B cell (primary cell): ENCODE data around the gene PRKX. TPM values are rescaled to one million over a fixed set of nuclear protein-coding genes. Genes with fewer than 3 reads are reported as not detected.
A peak's percentile ranks its signal among the peaks of the same experiment; 100 is the strongest.

Source experiments
- ATAC-seq: fragments of 200-7000 bp; cut with Tn5 transposase; one replicate; pipeline ENCODE4 v1.10.0; 2021; ENCODE audit warnings: low read depth, mild to moderate bottlenecking, moderate number of reproducible peaks, moderate library complexity
- CTCF ChIA-PET: fragments of 350-600 bp; sonication (Branson Sonifier 250); formaldehyde crosslinking; loops from one replicate; lab custom pipeline; 2021; ENCODE audit warnings: antibody characterized with exemption, inconsistent platforms; lab: Charles Lee
- POLR2A ChIA-PET: fragments of 350-600 bp; sonication (Branson Sonifier 250); formaldehyde crosslinking; loops from one replicate; lab custom pipeline; 2021; ENCODE audit warnings: antibody characterized with exemption; lab: Charles Lee
- DNase-seq: peaks from one replicate; pipeline ENCODE4 v3.0.0; 2013
- H2AFZ ChIP-seq: 2 replicates; pipeline ENCODE4 v1.6.1; 2012; ENCODE audit warnings: mild to moderate bottlenecking, low read depth, low read length; ENCODE audit not compliant: insufficient read depth, poor library complexity, severe bottlenecking
- H3K27ac ChIP-seq, 2 donors: 1 replicate in 1 of 2; 2 replicates in 1 of 2; pipeline ENCODE4 v1.5.1; 2012 to 2013; ENCODE audit warnings: low read length in 2 of 2, mild to moderate bottlenecking in 2 of 2, moderate library complexity in 1 of 2
- H3K27me3 ChIP-seq, 4 experiments: fragments of 200-600 bp in 1 of 4; sonication (generic) in 1 of 4; replicated peaks in 1 of 4; 1 replicate in 2 of 4; 2 replicates in 2 of 4; pipeline versions ENCODE4 v1.6.1 to v1.7.0; 2013 to 2016; ENCODE audit warnings: low read length in 3 of 4, mild to moderate bottlenecking in 2 of 4, mixed read lengths in 1 of 4, moderate library complexity in 1 of 4; ENCODE audit not compliant: insufficient read depth in 4 of 4, control insufficient read depth in 3 of 4; ENCODE audit errors: control extremely low read depth in 1 of 4
- H3K36me3 ChIP-seq, 2 experiments: replicated peaks in 1 of 2; 1 replicate in 1 of 2; 2 replicates in 1 of 2; pipeline versions ENCODE4 v1.6.1 to v1.7.1; 2013; ENCODE audit warnings: low read length in 1 of 2; ENCODE audit not compliant: insufficient read depth in 2 of 2, control insufficient read depth in 1 of 2; ENCODE audit errors: control extremely low read depth in 1 of 2, extremely low read depth in 1 of 2
- H3K4me1 ChIP-seq, 2 donors: fragments of 200-600 bp in 1 of 2; sonication (generic) in 1 of 2; 1 replicate in 1 of 2; 2 replicates in 1 of 2; pipeline versions ENCODE4 v1.5.1 to v1.6.1; 2013 to 2017; ENCODE audit warnings: low read length in 2 of 2; ENCODE audit not compliant: control insufficient read depth in 2 of 2, insufficient read depth in 2 of 2
- H3K4me2 ChIP-seq: replicated peaks from 2 replicates; pipeline ENCODE3; 2012; ENCODE audit warnings: mild to moderate bottlenecking, low read depth, low read length; ENCODE audit not compliant: poor library complexity, severe bottlenecking
- H3K4me3 ChIP-seq, 5 experiments: fragments of 200-600 bp in 1 of 5; sonication (generic) in 1 of 5; 1 replicate in 3 of 5; 2 replicates in 2 of 5; pipeline versions ENCODE4 v1.5.1 to v1.7.0; 2011 to 2016; ENCODE audit warnings: low read length in 4 of 5, mild to moderate bottlenecking in 4 of 5, low read depth in 2 of 5, control low read depth in 1 of 5, moderate library complexity in 1 of 5; ENCODE audit not compliant: insufficient read depth in 1 of 5; ENCODE audit errors: control extremely low read depth in 1 of 5, extremely low read depth in 1 of 5
- H3K79me2 ChIP-seq: fragments of 200-600 bp; sonication (generic); one replicate; pipeline ENCODE4 v1.6.0; 2016; ENCODE audit warnings: low read length; ENCODE audit not compliant: control insufficient read depth, insufficient read depth
- H3K9ac ChIP-seq: fragments of 200-600 bp; sonication (generic); 2 replicates; pipeline ENCODE4 v1.6.1; 2017; ENCODE audit warnings: mild to moderate bottlenecking, low read length, moderate library complexity
- H3K9me3 ChIP-seq, 3 donors: one replicate each; pipeline versions ENCODE4 v1.6.1 to v1.7.1; 2013; ENCODE audit warnings: low read length in 2 of 3; ENCODE audit not compliant: control insufficient read depth in 2 of 3, insufficient read depth in 1 of 3; ENCODE audit errors: control extremely low read depth in 1 of 3
- H4K20me1 ChIP-seq: 2 replicates; pipeline ENCODE4 v1.6.0; 2012; ENCODE audit warnings: mild to moderate bottlenecking, low read length; ENCODE audit not compliant: insufficient read depth, control insufficient read depth, poor library complexity, severe bottlenecking
- H3K27ac Mint-ChIP-seq: one replicate; pipeline ENCODE4 v1.8.0; 2021; ENCODE audit warnings: mixed read lengths
- H3K27me3 Mint-ChIP-seq: one replicate; pipeline ENCODE4 v1.8.0; 2021; ENCODE audit warnings: mixed read lengths
- H3K4me1 Mint-ChIP-seq: one replicate; pipeline ENCODE4 v1.8.0; 2021; ENCODE audit warnings: mixed read lengths
- H3K4me3 Mint-ChIP-seq: one replicate; pipeline ENCODE4 v1.8.0; 2021; ENCODE audit warnings: mixed read lengths
- H3K9me3 Mint-ChIP-seq: one replicate; pipeline ENCODE4 v1.8.0; 2022; ENCODE audit warnings: mixed read lengths; ENCODE audit not compliant: insufficient read depth
- CTCF ChIP-seq: fragments of 200-600 bp; IDR thresholded peaks from one replicate; pipeline ENCODE4 v1.8.0; 2022; ENCODE audit warnings: antibody characterized with exemption, mild to moderate bottlenecking
- EZH2 ChIP-seq: IDR thresholded peaks from 2 replicates; pipeline ENCODE4 v1.6.1; 2012; ENCODE audit warnings: borderline replicate concordance, low read depth, mild to moderate bottlenecking, moderate library complexity, low read length; ENCODE audit not compliant: insufficient read depth, poor library complexity, severe bottlenecking
- WGBS: methylation state at CpG from one replicate; pipeline ENCODE4 v1.1.5; 2013; ENCODE audit warnings: missing lambda C conversion rate; ENCODE audit not compliant: insufficient coverage; 5-methylcytosine and 5-hydroxymethylcytosine counted together
- intact Hi-C: fragments of 100-400 bp; cut with micrococcal nuclease; formaldehyde crosslinking; loops from one replicate; pipeline ENCODE4 v1.10.0; 2022
- polyA plus RNA-seq: library from polyadenylated mRNA; depleted of rRNA; stranded (reverse); fragments of >200 nt; gene quantifications from 2 replicates; pipeline ENCODE4 v1.2.3, GENCODE V29; 2012
- total RNA-seq, 2 donors: library from RNA; stranded (reverse); fragments of 120-200 nt in 1 of 2; gene quantifications; 1 replicate in 1 of 2; 2 replicates in 1 of 2; pipeline versions ENCODE4 v1.2.3 to v1.2.4, GENCODE V29; 2013 to 2022

PRKX gene
- total and polyA plus RNA-seq, 2 donors (not counting 1 experiment from before 2014, with no cell fraction given) = 26.2 to 52.5 TPM

GRCh38 chrX:3639236-3639635 lies 74.2 kb downstream of the PRKX start:
- Histone ChIP-seq H3K4me2 (no peak overlapping the region), H3K36me3 (peaks cover 0 to 2% of the 10 kb centered on the region in 2 experiments), H3K79me2 (peaks cover 6% of the 10 kb centered on the region), H3K9me3 (peaks cover 0 to 5% (median 0%) of the 10 kb centered on the region in 3 donors), H3K9ac (no peak overlapping the region), H4K20me1 (no peaks in the 10 kb centered on the region), H2AFZ (no peak overlapping the region), H3K4me1 (no peaks in the 10 kb centered on the region), H3K27me3 (no peaks in the 10 kb centered on the region), H3K4me3 (no peak overlapping the region), H3K27ac (no peak overlapping the region)
- intact Hi-C loops = no loop called here
- ATAC-seq (no peak), DNase-seq (peak; percentile 20)
- peaks cover 2% of the 10 kb centered on the region for H3K4me1 Mint-ChIP-seq
- ChIA-PET POLR2A (no interaction called here), CTCF (no interaction called here)
- H3K27ac Mint-ChIP-seq = no peak overlapping the region
- no peaks in the 10 kb centered on the region for H3K9me3 Mint-ChIP-seq
- H3K27me3 Mint-ChIP-seq = no peaks in the 10 kb centered on the region
- no CpG with 5 or more reads among the region's 2 CpGs for WGBS
- no peak overlapping the region for H3K4me3 Mint-ChIP-seq
- TF ChIP-seq EZH2 = no peak
- TF ChIP-seq CTCF = no peak

GRCh38 chrX:3638280-3638873 lies 75.1 kb downstream of the PRKX start:
- no peaks in the 10 kb centered on the region for H3K9me3 Mint-ChIP-seq
- Histone ChIP-seq H3K4me1 (peaks cover 0 to 3% of the 10 kb centered on the region in 2 donors), H3K9me3 (peaks cover 0 to 2% (median 0%) of the 10 kb centered on the region in 3 donors), H4K20me1 (no peaks in the 10 kb centered on the region), H3K9ac (no peak overlapping the region), H3K36me3 (no peaks in the 10 kb centered on the region), H3K27me3 (no peaks in the 10 kb centered on the region), H3K27ac (no peak overlapping the region), H3K4me2 (no peak overlapping the region), H3K4me3 (no peak overlapping the region), H2AFZ (no peak overlapping the region), H3K79me2 (no peaks in the 10 kb centered on the region)
- no CpG with 5 or more reads among the region's 6 CpGs for WGBS
- TF ChIP-seq EZH2 (no peak), CTCF (peak; percentile 47)
- H3K27me3 Mint-ChIP-seq = no peaks in the 10 kb centered on the region
- ChIA-PET CTCF (no interaction called here), POLR2A (no interaction called here)
- ATAC-seq = no peak
- no peak overlapping the region for H3K27ac Mint-ChIP-seq
- intact Hi-C loops = loop anchor here (1.0 kb wide), 1 partner anchor 12 kb away; no protein-coding TSS in a partner anchor
- H3K4me3 Mint-ChIP-seq = no peak overlapping the region
- DNase-seq = peak; percentile 38
- H3K4me1 Mint-ChIP-seq = peaks cover 2% of the 10 kb centered on the region
